IMR-90 (cell line): ENCODE results near the gene PLA2G12A. TPM values are rescaled to one million over a fixed set of nuclear protein-coding genes. Genes with fewer than 3 reads are reported as not detected.

Experiments used
- ATAC-seq: fragments of 200-7000 bp; cut with Tn5 transposase; 2 replicates; pipeline ENCODE4 v1.9.1; 2020; ENCODE audit warnings: low read depth, mild to moderate bottlenecking, moderate library complexity
- BruUV-seq: library from RNA; stranded (reverse); fragments of 400-500 nt; replicated peaks from 2 replicates; lab custom pipeline; 2021; lab: Mats Ljungman, UMichigan
- CTCF ChIA-PET: fragments of 300-600 bp; formaldehyde crosslinking; extraction: SDS; loops from one replicate; lab custom pipeline; 2021; ENCODE audit warnings: antibody characterized with exemption; lab: Yijun Ruan, JAX
- POLR2A ChIA-PET: fragments of 300-600 bp; sonication (Branson Sonifier 250); formaldehyde crosslinking; loops from one replicate; lab custom pipeline; 2022; ENCODE audit warnings: antibody characterized with exemption; ENCODE audit not compliant: unreplicated experiment; lab: Charles Lee
- DNase-seq: peaks from one replicate; pipeline ENCODE4 v3.0.0; 2013
- H2AFZ ChIP-seq: replicated peaks from 2 replicates; pipeline ENCODE3; 2013; ENCODE audit warnings: low read length, mild to moderate bottlenecking; ENCODE audit not compliant: poor library complexity
- H2AK5ac ChIP-seq: 2 replicates; pipeline ENCODE4 v1.6.1; 2013; ENCODE audit warnings: low read depth, low read length, inconsistent platforms
- H2AK9ac ChIP-seq: replicated peaks from 2 replicates; pipeline ENCODE3; 2013; ENCODE audit warnings: mild to moderate bottlenecking, low read depth, low read length, moderate library complexity; ENCODE audit not compliant: poor library complexity
- H2BK120ac ChIP-seq: 2 replicates; pipeline ENCODE4 v1.6.1; 2013; ENCODE audit warnings: low read depth, low read length, inconsistent platforms
- H2BK15ac ChIP-seq: 3 replicates; pipeline ENCODE4 v1.6.1; 2013; ENCODE audit warnings: low read depth, low read length, inconsistent platforms
- H2BK20ac ChIP-seq: 2 replicates; pipeline ENCODE4 v1.6.1; 2013; ENCODE audit warnings: low read depth, mild to moderate bottlenecking, inconsistent platforms, low read length, moderate library complexity
- H2BK5ac ChIP-seq: 2 replicates; pipeline ENCODE4 v1.6.1; 2013; ENCODE audit warnings: mild to moderate bottlenecking, low read depth, low read length, inconsistent platforms; ENCODE audit not compliant: poor library complexity, severe bottlenecking
- H3K14ac ChIP-seq: replicated peaks from 2 replicates; pipeline ENCODE4 v1.6.1; 2013; ENCODE audit warnings: low read depth, low read length, inconsistent platforms
- H3K18ac ChIP-seq: 2 replicates; pipeline ENCODE4 v1.6.1; 2013; ENCODE audit warnings: low read depth, low read length, control low read depth
- H3K23ac ChIP-seq: 2 replicates; pipeline ENCODE4 v1.6.1; 2013; ENCODE audit warnings: low read depth, low read length, inconsistent platforms
- H3K27ac ChIP-seq: 2 replicates; pipeline ENCODE4 v1.5.1; 2013; ENCODE audit warnings: mild to moderate bottlenecking, control low read depth, low read length; ENCODE audit not compliant: insufficient read depth
- H3K27me3 ChIP-seq: 2 replicates; pipeline ENCODE4 v1.6.1; 2013; ENCODE audit warnings: low read length; ENCODE audit not compliant: control insufficient read depth, insufficient read depth
- H3K36me3 ChIP-seq: 2 replicates; pipeline ENCODE4 v1.6.1; 2013; ENCODE audit warnings: low read length, mixed read lengths; ENCODE audit not compliant: control insufficient read depth, insufficient read depth
- H3K4ac ChIP-seq: 2 replicates; pipeline ENCODE4 v1.6.1; 2013; ENCODE audit warnings: low read depth, low read length, inconsistent platforms
- H3K4me1 ChIP-seq: 2 replicates; pipeline ENCODE4 v1.6.1; 2013; ENCODE audit warnings: low read length, mixed read lengths; ENCODE audit not compliant: control insufficient read depth, insufficient read depth
- H3K4me2 ChIP-seq: 2 replicates; pipeline ENCODE4 v1.6.1; 2013; ENCODE audit warnings: low read depth, mild to moderate bottlenecking, control low read depth, low read length, moderate library complexity
- H3K4me3 ChIP-seq: 2 replicates; pipeline ENCODE4 v1.5.1; 2013; ENCODE audit warnings: low read depth, mild to moderate bottlenecking, control low read depth, low read length, moderate library complexity; ENCODE audit not compliant: insufficient read depth
- H3K56ac ChIP-seq: 2 replicates; pipeline ENCODE4 v1.6.1; 2013; ENCODE audit warnings: low read length, inconsistent platforms; ENCODE audit not compliant: insufficient read depth; ENCODE audit errors: extremely low read depth
- H3K79me1 ChIP-seq, 2 experiments: 2 replicates each; pipeline ENCODE4 v1.6.1; 2013; ENCODE audit warnings: low read length in 2 of 2, inconsistent platforms in 1 of 2, low read depth in 1 of 2
- H3K9ac ChIP-seq: 2 replicates; pipeline ENCODE4 v1.6.1; 2013; ENCODE audit warnings: low read depth, low read length, control low read depth
- H3K9me1 ChIP-seq: 2 replicates; pipeline ENCODE4 v1.6.1; 2013; ENCODE audit warnings: low read length, inconsistent platforms; ENCODE audit not compliant: insufficient read depth
- H3K9me3 ChIP-seq: 2 replicates; pipeline ENCODE4 v1.6.1; 2013; ENCODE audit warnings: low read length; ENCODE audit not compliant: control insufficient read depth, insufficient read depth
- H4K20me1 ChIP-seq: 2 replicates; pipeline ENCODE4 v1.6.1; 2013; ENCODE audit warnings: low read length, inconsistent platforms; ENCODE audit not compliant: insufficient read depth
- H4K5ac ChIP-seq: 2 replicates; pipeline ENCODE4 v1.6.1; 2013; ENCODE audit warnings: mild to moderate bottlenecking, low read depth, low read length, control low read depth
- H4K8ac ChIP-seq, 2 experiments: 2 replicates each; pipeline ENCODE4 v1.6.1; 2013; ENCODE audit warnings: low read depth in 2 of 2, low read length in 2 of 2, control low read depth in 1 of 2, inconsistent platforms in 1 of 2
- H4K91ac ChIP-seq: 2 replicates; pipeline ENCODE4 v1.6.1; 2013; ENCODE audit warnings: low read depth, low read length, inconsistent platforms; ENCODE audit not compliant: insufficient read depth
- CEBPB ChIP-seq: IDR thresholded peaks from 2 replicates; pipeline ENCODE4 v1.6.1; 2012; ENCODE audit warnings: low read depth, low read length, improper control_type of control experiment
- POLR2A ChIP-seq: IDR thresholded peaks from 2 replicates; pipeline ENCODE4 v1.6.1; 2012; ENCODE audit warnings: mild to moderate bottlenecking, low read depth, low read length
- RAD21 ChIP-seq: IDR thresholded peaks from 2 replicates; pipeline ENCODE4 v1.6.1; 2012; ENCODE audit warnings: low read length, improper control_type of control experiment
- whole genome bisulfite sequencing, 2 experiments: methylation state at CpG; one replicate each; pipeline versions ENCODE4 v1.1.5 to v1.1.7; 2013; ENCODE audit warnings: missing lambda C conversion rate in 2 of 2; ENCODE audit not compliant: insufficient read length in 1 of 2; ENCODE audit errors: extremely low coverage in 2 of 2; 5-methylcytosine and 5-hydroxymethylcytosine counted together
- dilution Hi-C: fragments of 300-500 bp; cut with HindIII; formaldehyde crosslinking; loops from one replicate; pipeline ENCODE4 v1.14.3; 2018; ENCODE audit warnings: low sequenced_read_pairs; ENCODE audit not compliant: unreplicated experiment
- in situ Hi-C: fragments of 300-500 bp; cut with MboI; formaldehyde crosslinking; loops from 3 replicates; pipeline ENCODE4 v1.14.3; 2019; ENCODE audit warnings: low sequenced_read_pairs, inconsistent platforms, mixed read lengths
- intact Hi-C: fragments of 100-400 bp; cut with micrococcal nuclease; formaldehyde crosslinking; loops from 2 replicates; pipeline ENCODE4 v1.10.0; 2022
- polyA plus RNA-seq, 3 experiments: library from polyadenylated mRNA; depleted of rRNA; stranded (reverse); fragments of >200 nt; gene quantifications; 2 replicates each; pipeline ENCODE4 v1.2.3, GENCODE V29; 2012; ENCODE audit warnings: low replicate concordance in 1 of 3
- total RNA-seq: library from RNA; depleted of rRNA; stranded (reverse); fragments of >200 nt; gene quantifications from 2 replicates; pipeline ENCODE4 v1.2.3, GENCODE V29; 2012
- TF ChIP-seq, protein P1 (sequence below): conservative IDR thresholded peaks from 2 replicates; pipeline ENCODE4 v1.5.1; 2012; ENCODE audit warnings: mild to moderate bottlenecking, low read depth, low read length, improper control_type of control experiment
- TF ChIP-seq, protein P2 (sequence below): fragments of 150-350 bp; IDR thresholded peaks from 2 replicates; pipeline ENCODE4 v1.6.1; 2016; ENCODE audit warnings: low read depth, mild to moderate bottlenecking, low read length, moderate library complexity, borderline replicate concordance

Gene PLA2G12A
- total and polyA plus RNA-seq, 2 of the 4 experiments (the other 2 are of a cell fraction): 10.3 to 17.4 TPM

DNA sequence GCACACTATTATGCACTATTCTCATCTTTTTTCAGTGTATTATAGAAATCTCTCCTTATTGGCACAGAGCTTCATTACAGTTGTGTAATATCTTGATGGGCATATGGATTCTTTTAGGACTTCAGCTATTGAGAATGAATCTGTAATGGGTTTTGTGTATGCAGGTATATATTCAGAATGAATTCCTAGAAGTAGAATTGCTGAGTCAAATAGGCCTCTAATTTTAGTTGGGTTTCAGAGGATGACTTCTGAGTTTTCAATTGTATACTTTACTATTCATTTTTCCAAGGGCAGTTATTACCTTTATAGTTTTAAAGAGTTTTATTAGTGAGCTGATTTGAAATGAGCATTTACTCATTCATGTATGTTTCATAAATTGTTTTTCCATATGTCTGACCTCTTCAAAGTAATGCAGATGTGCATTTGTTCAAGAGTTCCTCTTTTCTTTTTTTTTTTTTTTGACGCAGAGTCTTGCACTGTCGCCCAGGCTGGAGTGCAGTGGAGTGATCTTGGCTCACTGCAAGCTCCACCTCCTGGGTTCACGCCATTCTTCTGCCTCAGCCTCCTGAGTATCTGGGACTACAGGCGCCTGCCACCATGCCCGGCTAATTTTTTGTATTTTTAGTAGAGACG is 46.1 kb downstream of the PLA2G12A start:
- Histone ChIP-seq H3K27me3 (no peaks in the 10 kb centered on the region), H4K91ac (no peak overlapping the region), H3K9me3 (no peaks in the 10 kb centered on the region), H2BK15ac (no peak overlapping the region), H3K79me1 (no peaks in the 10 kb centered on the region; a peak in 1 of 4 replicates), H4K8ac (no peak overlapping the region), H3K9ac (no peak overlapping the region), H3K4ac (no peak overlapping the region), H3K14ac (no peak overlapping the region), H2AK9ac (no peak overlapping the region), H3K4me1 (no peaks in the 10 kb centered on the region), H2BK120ac (no peak overlapping the region), H3K4me3 (no peak overlapping the region), H3K27ac (no peak overlapping the region), H3K4me2 (no peak overlapping the region), H3K9me1 (peaks cover 3% of the 10 kb centered on the region; the same call in 1 of the 2 replicates), H3K18ac (no peak overlapping the region), H3K36me3 (peaks cover 4% of the 10 kb centered on the region; the same call in 1 of the 2 replicates), H3K23ac (no peak overlapping the region), H2AFZ (no peak overlapping the region), H2AK5ac (no peak overlapping the region), H3K56ac (no peak overlapping the region), H2BK5ac (no peak overlapping the region), H4K5ac (no peak overlapping the region), H2BK20ac (no peak overlapping the region), H4K20me1 (no peaks in the 10 kb centered on the region)
- dilution Hi-C loops (no loop called here), intact Hi-C loops (no loop called here), in situ Hi-C loops (no loop called here)
- ChIA-PET CTCF (interaction anchor here (0.6 kb wide), 1 partner anchor 62 kb away, joined by 4 read pairs; no protein-coding TSS in a partner anchor), POLR2A (no interaction called here)
- ATAC-seq: no peak
- no peak for DNase-seq
- WGBS, 2 experiments: no CpG with 5 or more reads among the region's 6 CpGs
- TF ChIP-seq POLR2A (no peak), CEBPB (no peak), RAD21 (no peak)
- TF ChIP-seq, protein P1, sequence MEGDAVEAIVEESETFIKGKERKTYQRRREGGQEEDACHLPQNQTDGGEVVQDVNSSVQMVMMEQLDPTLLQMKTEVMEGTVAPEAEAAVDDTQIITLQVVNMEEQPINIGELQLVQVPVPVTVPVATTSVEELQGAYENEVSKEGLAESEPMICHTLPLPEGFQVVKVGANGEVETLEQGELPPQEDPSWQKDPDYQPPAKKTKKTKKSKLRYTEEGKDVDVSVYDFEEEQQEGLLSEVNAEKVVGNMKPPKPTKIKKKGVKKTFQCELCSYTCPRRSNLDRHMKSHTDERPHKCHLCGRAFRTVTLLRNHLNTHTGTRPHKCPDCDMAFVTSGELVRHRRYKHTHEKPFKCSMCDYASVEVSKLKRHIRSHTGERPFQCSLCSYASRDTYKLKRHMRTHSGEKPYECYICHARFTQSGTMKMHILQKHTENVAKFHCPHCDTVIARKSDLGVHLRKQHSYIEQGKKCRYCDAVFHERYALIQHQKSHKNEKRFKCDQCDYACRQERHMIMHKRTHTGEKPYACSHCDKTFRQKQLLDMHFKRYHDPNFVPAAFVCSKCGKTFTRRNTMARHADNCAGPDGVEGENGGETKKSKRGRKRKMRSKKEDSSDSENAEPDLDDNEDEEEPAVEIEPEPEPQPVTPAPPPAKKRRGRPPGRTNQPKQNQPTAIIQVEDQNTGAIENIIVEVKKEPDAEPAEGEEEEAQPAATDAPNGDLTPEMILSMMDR: no peak
- TF ChIP-seq, protein P2, sequence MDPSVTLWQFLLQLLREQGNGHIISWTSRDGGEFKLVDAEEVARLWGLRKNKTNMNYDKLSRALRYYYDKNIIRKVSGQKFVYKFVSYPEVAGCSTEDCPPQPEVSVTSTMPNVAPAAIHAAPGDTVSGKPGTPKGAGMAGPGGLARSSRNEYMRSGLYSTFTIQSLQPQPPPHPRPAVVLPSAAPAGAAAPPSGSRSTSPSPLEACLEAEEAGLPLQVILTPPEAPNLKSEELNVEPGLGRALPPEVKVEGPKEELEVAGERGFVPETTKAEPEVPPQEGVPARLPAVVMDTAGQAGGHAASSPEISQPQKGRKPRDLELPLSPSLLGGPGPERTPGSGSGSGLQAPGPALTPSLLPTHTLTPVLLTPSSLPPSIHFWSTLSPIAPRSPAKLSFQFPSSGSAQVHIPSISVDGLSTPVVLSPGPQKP: no peak
- BruUV-seq: no TSS peak
